Osteocyte (in vitro differentiated cells): ENCODE results near the gene VIPR2. TPM values are rescaled to one million over a fixed set of nuclear protein-coding genes. Genes with fewer than 3 reads are reported as not detected.
"Not testable (repeated sequence)": the region's sequence is repeated elsewhere in the genome, so short reads cannot be mapped to it uniquely, and the experiment has no call there.

ENCODE experiments used
- DNase-seq: peaks from one replicate; pipeline ENCODE4 v3.0.0; 2021; ENCODE audit warnings: mixed read lengths; ENCODE audit not compliant: unreplicated experiment; ENCODE audit errors: extremely low spot score
- H3K27ac Mint-ChIP-seq: one replicate; pipeline ENCODE4 v1.8.0; 2021; ENCODE audit warnings: mild to moderate bottlenecking, mixed read lengths; ENCODE audit not compliant: unreplicated experiment
- H3K27me3 Mint-ChIP-seq: one replicate; pipeline ENCODE4 v1.8.0; 2021; ENCODE audit warnings: mixed read lengths; ENCODE audit not compliant: unreplicated experiment
- H3K36me3 Mint-ChIP-seq: one replicate; pipeline ENCODE4 v1.8.0; 2021; ENCODE audit warnings: mixed read lengths; ENCODE audit not compliant: unreplicated experiment
- H3K4me1 Mint-ChIP-seq: one replicate; pipeline ENCODE4 v1.8.0; 2021; ENCODE audit warnings: mixed read lengths; ENCODE audit not compliant: unreplicated experiment
- H3K4me3 Mint-ChIP-seq: one replicate; pipeline ENCODE4 v1.8.0; 2021; ENCODE audit warnings: mild to moderate bottlenecking, moderate library complexity, mixed read lengths; ENCODE audit not compliant: unreplicated experiment
- H3K9me3 Mint-ChIP-seq: one replicate; pipeline ENCODE4 v1.8.0; 2021; ENCODE audit warnings: mixed read lengths; ENCODE audit not compliant: unreplicated experiment
- CTCF ChIP-seq: fragments of 200-600 bp; sonication (generic); IDR thresholded peaks from 2 replicates; pipeline ENCODE4 v1.5.0; 2021; ENCODE audit warnings: antibody characterized with exemption, mild to moderate bottlenecking, moderate library complexity
- total RNA-seq: library from RNA; stranded (reverse); gene quantifications from 2 replicates; pipeline ENCODE4 v1.2.1, GENCODE V29; 2021

Gene VIPR2
- total RNA-seq, 1 donor from 2014 or later = 0.19 TPM

GRCh38 chr7:159138508-159138907 lies 6.2 kb downstream of the VIPR2 start:
- Mint-ChIP-seq H3K4me3 (no peak overlapping the region), H3K36me3 (no peaks in the 10 kb centered on the region), H3K27ac (no peak overlapping the region)

GRCh38 chr7:159137906-159138305 lies 6.8 kb downstream of the VIPR2 start:
- H3K27ac Mint-ChIP-seq = no peak overlapping the region
- peaks cover 31% of the 10 kb centered on the region for H3K27me3 Mint-ChIP-seq
- TF ChIP-seq CTCF = no peak
- no peaks in the 10 kb centered on the region for H3K4me1 Mint-ChIP-seq
- H3K9me3 Mint-ChIP-seq = no peaks in the 10 kb centered on the region
- no peaks in the 10 kb centered on the region for H3K36me3 Mint-ChIP-seq
- H3K4me3 Mint-ChIP-seq = no peak overlapping the region
- peak; percentile 75 for DNase-seq

More at GRCh38 chr7:159138508-159138907, 6.2 kb downstream of the VIPR2 start:
- no peaks in the 10 kb centered on the region for H3K9me3 Mint-ChIP-seq
- DNase-seq = no peak
- H3K4me1 Mint-ChIP-seq = no peaks in the 10 kb centered on the region
- H3K27me3 Mint-ChIP-seq = peaks cover 37% of the 10 kb centered on the region
- TF ChIP-seq CTCF = no peak

GRCh38 chr7:159136846-159137245 lies 7.8 kb downstream of the VIPR2 start:
- H3K27me3 Mint-ChIP-seq = peaks cover 22% of the 10 kb centered on the region
- peak; percentile 67 for DNase-seq
- H3K9me3 Mint-ChIP-seq = no peaks in the 10 kb centered on the region
- H3K4me1 Mint-ChIP-seq = no peaks in the 10 kb centered on the region
- H3K27ac Mint-ChIP-seq = no peak overlapping the region
- TF ChIP-seq CTCF = no peak
- H3K36me3 Mint-ChIP-seq = no peaks in the 10 kb centered on the region
- no peak overlapping the region for H3K4me3 Mint-ChIP-seq

GRCh38 chr7:159136442-159136841 lies 8.2 kb downstream of the VIPR2 start:
- Mint-ChIP-seq H3K27me3 (peaks cover 18% of the 10 kb centered on the region), H3K4me1 (no peaks in the 10 kb centered on the region), H3K36me3 (no peaks in the 10 kb centered on the region), H3K9me3 (no peaks in the 10 kb centered on the region), H3K4me3 (no peak overlapping the region), H3K27ac (no peak overlapping the region)
- TF ChIP-seq CTCF = no peak
- peak; percentile 51 for DNase-seq

GRCh38 chr7:159136013-159136412 lies 8.7 kb downstream of the VIPR2 start:
- no peaks in the 10 kb centered on the region for H3K9me3 Mint-ChIP-seq
- TF ChIP-seq CTCF = no peak
- DNase-seq = no peak

GRCh38 chr7:159132670-159133443 lies 11.8 kb downstream of the VIPR2 start:
- not testable (repeated sequence) for H3K4me1 Mint-ChIP-seq, H3K4me3 Mint-ChIP-seq, H3K36me3 Mint-ChIP-seq, H3K27ac Mint-ChIP-seq, H3K9me3 Mint-ChIP-seq, H3K27me3 Mint-ChIP-seq
- DNase-seq = peak; percentile 66

More at GRCh38 chr7:159136013-159136412, 8.7 kb downstream of the VIPR2 start:
- Mint-ChIP-seq H3K36me3 (no peaks in the 10 kb centered on the region), H3K4me1 (no peaks in the 10 kb centered on the region), H3K4me3 (no peak overlapping the region), H3K27ac (no peak overlapping the region), H3K27me3 (peaks cover 14% of the 10 kb centered on the region)
